SK-N-MC (cell line): ENCODE results near the gene KIF3C.
A peak's percentile ranks its signal among the peaks of the same experiment; 100 is the strongest.

Experiments used
- DNase-seq: peaks from one replicate; pipeline ENCODE4 v3.0.0-alpha.2; 2011; ENCODE audit warnings: low read depth, low spot score
- H3K27ac ChIP-seq: fragments of 200-600 bp; sonication (generic); 2 replicates; pipeline ENCODE4 v1.5.1; 2016; ENCODE audit warnings: mixed run types
- H3K36me3 ChIP-seq: fragments of 200-600 bp; sonication (generic); 2 replicates; pipeline ENCODE4 v1.6.1; 2017; ENCODE audit warnings: antibody characterized with exemption, low read length, mixed read lengths; ENCODE audit not compliant: insufficient read depth
- H3K4me3 ChIP-seq: fragments of 200-600 bp; sonication (generic); 2 replicates; pipeline ENCODE4 v1.5.1; 2016
- H3K9ac ChIP-seq: fragments of 200-600 bp; sonication (generic); 2 replicates; pipeline ENCODE4 v1.8.0; 2017; ENCODE audit warnings: mixed run types, mixed read lengths; ENCODE audit not compliant: insufficient read length
- H3K9me3 ChIP-seq: fragments of 200-600 bp; sonication (generic); 2 replicates; pipeline ENCODE4 v1.6.1; 2017; ENCODE audit warnings: low read depth, mild to moderate bottlenecking, antibody characterized with exemption, low read length, moderate library complexity, mixed read lengths
- EZH2 ChIP-seq: fragments of 200-600 bp; sonication (generic); IDR thresholded peaks from one replicate; pipeline ENCODE4 v1.6.1; 2017; ENCODE audit warnings: antibody characterized with exemption
- FOXP2 ChIP-seq: optimal IDR thresholded peaks from 2 replicates; pipeline ENCODE3; 2011; ENCODE audit warnings: mild to moderate bottlenecking, moderate library complexity; ENCODE audit not compliant: insufficient read depth; ENCODE audit errors: extremely low read length, control extremely low read depth
- POLR2AphosphoS5 ChIP-seq: IDR thresholded peaks from 2 replicates; pipeline ENCODE4 v1.6.1; 2012; ENCODE audit warnings: mild to moderate bottlenecking, low read depth, low read length, borderline replicate concordance

KIF3C gene

GRCh38 chr2:26016012-26016705, 33.9 kb upstream of the KIF3C start:
- TF ChIP-seq FOXP2 = no peak
- no peak for TF ChIP-seq POLR2AphosphoS5
- no peak for TF ChIP-seq EZH2
- no peaks in the 10 kb centered on the region for H3K36me3 ChIP-seq
- DNase-seq = no peak

GRCh38 chr2:26013668-26014067, 31.4 kb upstream of the KIF3C start:
- no peaks in the 10 kb centered on the region; the same call in 1 of the 2 replicates for H3K9me3 ChIP-seq
- TF ChIP-seq POLR2AphosphoS5 (no peak), EZH2 (no peak), FOXP2 (no peak)
- H3K9ac ChIP-seq = no peak overlapping the region
- no peak overlapping the region for H3K27ac ChIP-seq
- H3K36me3 ChIP-seq = no peaks in the 10 kb centered on the region
- H3K4me3 ChIP-seq = no peak overlapping the region
- DNase-seq = no peak

More at GRCh38 chr2:26016012-26016705, 33.9 kb upstream of the KIF3C start:
- H3K9ac ChIP-seq = no peak overlapping the region
- no peak overlapping the region for H3K4me3 ChIP-seq
- H3K27ac ChIP-seq = no peak overlapping the region
- no peaks in the 10 kb centered on the region for H3K9me3 ChIP-seq

GRCh38 chr2:26011990-26012856, 29.9 kb upstream of the KIF3C start:
- DNase-seq = no peak
- no peaks in the 10 kb centered on the region for H3K36me3 ChIP-seq
- no peak overlapping the region for H3K9ac ChIP-seq
- H3K27ac ChIP-seq = peak overlapping the region; percentile 60; the same call in 1 of the 2 replicates
- peak overlapping the region; percentile 35 for H3K4me3 ChIP-seq
- TF ChIP-seq FOXP2 (no peak), EZH2 (no peak), POLR2AphosphoS5 (no peak)
- H3K9me3 ChIP-seq = no peaks in the 10 kb centered on the region; the same call in 1 of the 2 replicates

- Histone ChIP-seq H3K9me3 (no peaks in the 10 kb centered on the region; the same call in 1 of the 2 replicates), H3K36me3 (no peaks in the 10 kb centered on the region), H3K9ac (no peak overlapping the region), H3K27ac (peak overlapping the region; percentile 60; the same call in 1 of the 2 replicates), H3K4me3 (no peak overlapping the region; the same call in 1 of the 2 replicates)
- no peak for DNase-seq
- no peak for TF ChIP-seq FOXP2
Observed at GRCh38 chr2:26011609-26011989, 29.3 kb upstream of the KIF3C start.

- Histone ChIP-seq H3K36me3 (no peaks in the 10 kb centered on the region), H3K9ac (no peak overlapping the region), H3K27ac (no peak overlapping the region), H3K9me3 (no peaks in the 10 kb centered on the region; the same call in 1 of the 2 replicates), H3K4me3 (no peak overlapping the region)
- DNase-seq = no peak
- TF ChIP-seq FOXP2 (no peak), POLR2AphosphoS5 (no peak), EZH2 (no peak)
Observed at GRCh38 chr2:26010943-26011342, 28.6 kb upstream of the KIF3C start.

- no peak overlapping the region for H3K27ac ChIP-seq
- no peak for DNase-seq
- H3K9ac ChIP-seq = no peak overlapping the region
- H3K9me3 ChIP-seq = no peaks in the 10 kb centered on the region; the same call in 1 of the 2 replicates
- H3K4me3 ChIP-seq = no peak overlapping the region
- TF ChIP-seq POLR2AphosphoS5 (no peak), FOXP2 (no peak), EZH2 (no peak)
- no peaks in the 10 kb centered on the region for H3K36me3 ChIP-seq
Observed at GRCh38 chr2:26009567-26009963, 27.3 kb upstream of the KIF3C start.

- DNase-seq = no peak
- TF ChIP-seq EZH2 = no peak
- no peak for TF ChIP-seq POLR2AphosphoS5
- TF ChIP-seq FOXP2 = no peak
- no peak overlapping the region for H3K9ac ChIP-seq
- H3K27ac ChIP-seq = no peak overlapping the region
- H3K9me3 ChIP-seq = no peaks in the 10 kb centered on the region; the same call in 1 of the 2 replicates
- no peaks in the 10 kb centered on the region for H3K36me3 ChIP-seq
- H3K4me3 ChIP-seq = no peak overlapping the region
Observed at GRCh38 chr2:26008851-26009566, 26.7 kb upstream of the KIF3C start.

GRCh38 chr2:26008095-26008494, 25.8 kb upstream of the KIF3C start:
- no peak overlapping the region for H3K9ac ChIP-seq
- H3K27ac ChIP-seq = no peak overlapping the region

More at GRCh38 chr2:26008095-26008494, 25.8 kb upstream of the KIF3C start:
- no peak for DNase-seq
- Histone ChIP-seq H3K36me3 (no peaks in the 10 kb centered on the region), H3K4me3 (no peak overlapping the region), H3K9me3 (no peaks in the 10 kb centered on the region; the same call in 1 of the 2 replicates)
- no peak for TF ChIP-seq EZH2
- TF ChIP-seq FOXP2 = no peak
